ENCODE results near the gene SLFN14.
"Not testable (repeated sequence)": the region's sequence is repeated elsewhere in the genome, so short reads cannot be mapped to it uniquely, and the experiment has no call there.

Gene SLFN14

DNA sequence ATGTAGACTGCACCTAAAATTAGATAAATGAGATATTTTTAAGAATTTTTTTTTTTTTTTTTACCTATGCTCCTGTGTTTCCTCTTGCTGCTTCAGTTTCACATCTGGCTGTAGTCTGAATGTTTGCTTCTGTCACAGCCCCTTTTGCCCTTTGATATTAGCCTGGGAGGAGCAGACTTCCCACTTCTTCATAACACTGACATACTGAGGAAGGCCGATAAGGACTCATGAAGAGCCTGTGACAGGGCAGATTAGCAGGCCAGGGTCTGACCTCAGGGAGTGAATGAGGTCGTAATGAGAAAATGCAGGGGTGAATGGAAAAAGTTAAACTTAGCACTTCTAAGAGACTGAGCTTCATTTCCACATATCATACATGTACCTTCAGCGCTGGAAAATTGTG, at the start of gene SLFN14:
TSS of gene SLFN14 (minus strand) at position 117 of the 400 bp plus-strand sequence. CDS start 2,757 bp downstream, outside the sequence.
- DNase-seq (ENCODE audit: insufficient read length, low spot score) (no peak), FAIRE-seq (no peak)

DNA sequence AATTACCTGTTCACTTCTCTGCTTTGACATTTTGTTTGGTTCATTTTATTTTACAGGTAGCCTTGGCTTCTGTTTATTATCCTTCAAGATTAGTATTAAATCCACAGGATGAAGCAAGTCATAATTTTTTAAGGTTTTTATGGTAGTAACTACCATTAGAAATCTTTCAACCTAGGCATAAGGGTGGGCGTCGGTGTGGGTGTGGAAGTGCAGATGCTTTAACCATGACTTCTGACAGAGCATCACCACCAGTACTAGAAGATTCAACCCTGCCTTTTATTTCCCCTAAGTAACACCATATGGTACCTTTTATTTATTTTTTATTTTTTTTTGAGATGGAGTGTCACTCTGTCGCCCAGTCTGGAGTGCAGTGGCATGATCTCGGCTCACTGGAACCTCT, 49.2 kb upstream of the SLFN14 start:
- DNase-seq (ENCODE audit: insufficient read length, low spot score) (no peak), FAIRE-seq (no peak)

DNA sequence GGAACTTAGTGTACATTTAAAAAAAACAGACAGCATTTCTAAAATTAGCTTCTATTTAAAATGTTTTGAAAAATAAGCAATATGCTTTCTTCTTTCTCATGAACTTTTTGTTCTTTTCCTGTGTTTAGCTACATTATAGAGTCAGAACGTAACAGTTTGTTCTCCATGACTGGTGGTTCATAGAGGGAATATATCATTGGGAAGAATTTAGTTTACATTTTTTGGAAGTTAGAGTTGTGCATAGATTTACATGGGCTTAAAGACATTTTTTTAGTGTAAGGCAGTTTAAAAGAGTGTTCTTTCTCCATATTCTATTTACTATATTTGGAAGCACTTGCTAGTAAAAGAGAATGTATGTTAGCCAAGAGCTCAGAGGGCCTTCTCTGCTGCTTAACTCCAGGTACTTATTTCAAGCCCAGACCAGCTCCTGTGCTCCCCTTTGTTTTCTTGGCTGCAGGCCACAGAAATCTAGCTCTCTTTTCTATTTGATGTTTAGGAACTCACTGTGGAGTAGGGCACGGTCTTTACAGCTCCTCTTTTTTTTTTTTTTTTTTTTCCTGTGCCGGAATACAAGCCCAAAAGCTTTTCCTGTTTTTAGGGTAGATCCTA, 46.7 kb upstream of the SLFN14 start:
- DNase-seq (ENCODE audit: insufficient read length, low spot score): no peak
- FAIRE-seq: no peak

DNA sequence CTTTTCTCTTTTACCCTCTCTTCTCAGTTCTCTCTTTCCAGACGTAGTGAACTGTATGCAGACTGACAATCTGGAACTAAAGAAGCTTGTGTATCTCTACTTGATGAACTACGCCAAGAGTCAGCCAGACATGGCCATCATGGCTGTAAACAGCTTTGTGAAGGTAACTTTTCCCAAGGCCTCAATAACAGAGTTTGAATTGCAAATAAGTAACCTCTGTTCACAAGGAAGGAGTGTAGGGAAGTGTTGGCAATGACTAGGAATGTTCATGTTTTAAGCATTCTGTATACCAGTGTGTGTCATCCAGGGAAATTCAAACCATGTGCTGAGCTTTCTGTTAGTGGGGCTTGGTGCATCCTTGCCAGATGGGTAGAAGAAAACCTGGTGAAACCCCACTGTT, 45.1 kb upstream of the SLFN14 start:
- DNase-seq (ENCODE audit: insufficient read length, low spot score) (no peak), FAIRE-seq (peak; percentile 4)

DNA sequence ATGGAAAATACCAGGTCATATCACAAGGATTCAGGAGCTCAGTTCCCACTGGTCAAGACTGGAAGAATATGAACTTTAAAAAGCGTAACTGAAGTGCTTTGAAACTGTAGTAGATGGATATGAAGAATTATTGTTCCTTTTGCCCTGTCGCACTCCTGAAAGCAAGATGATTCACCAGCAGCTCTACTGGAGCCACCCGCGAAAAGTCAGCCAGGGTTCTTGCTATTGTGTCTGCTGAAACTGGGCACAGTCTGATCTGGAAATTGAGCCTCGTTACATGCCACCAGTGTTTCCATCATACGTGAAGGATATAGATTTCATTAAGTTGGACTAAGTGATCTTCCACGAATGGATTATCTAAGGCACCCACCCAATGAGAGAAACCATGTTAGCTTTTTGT, 43.1 kb upstream of the SLFN14 start:
- FAIRE-seq (no peak), DNase-seq (ENCODE audit: insufficient read length, low spot score) (no peak)

DNA sequence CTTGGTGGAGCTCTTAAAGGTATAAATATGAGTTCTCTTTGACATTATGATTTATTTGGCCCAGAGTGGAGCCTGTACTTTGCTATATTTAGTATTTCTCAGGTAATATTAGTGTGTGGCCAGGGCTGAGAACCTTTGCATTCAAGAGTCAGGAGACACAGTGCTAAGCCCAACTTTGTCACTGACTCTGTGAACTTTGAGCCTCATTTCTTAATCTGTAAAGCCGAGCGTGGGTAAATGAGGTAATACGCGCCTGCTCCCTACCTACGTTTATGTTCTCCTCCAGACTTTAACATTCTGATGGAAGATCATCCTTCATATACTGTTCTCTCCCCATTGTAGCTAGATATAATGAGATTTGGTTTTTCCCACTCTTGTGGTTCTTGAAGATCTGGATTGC, 37.0 kb upstream of the SLFN14 start:
- FAIRE-seq: no peak
- no peak for DNase-seq (ENCODE audit: insufficient read length, low spot score)

DNA sequence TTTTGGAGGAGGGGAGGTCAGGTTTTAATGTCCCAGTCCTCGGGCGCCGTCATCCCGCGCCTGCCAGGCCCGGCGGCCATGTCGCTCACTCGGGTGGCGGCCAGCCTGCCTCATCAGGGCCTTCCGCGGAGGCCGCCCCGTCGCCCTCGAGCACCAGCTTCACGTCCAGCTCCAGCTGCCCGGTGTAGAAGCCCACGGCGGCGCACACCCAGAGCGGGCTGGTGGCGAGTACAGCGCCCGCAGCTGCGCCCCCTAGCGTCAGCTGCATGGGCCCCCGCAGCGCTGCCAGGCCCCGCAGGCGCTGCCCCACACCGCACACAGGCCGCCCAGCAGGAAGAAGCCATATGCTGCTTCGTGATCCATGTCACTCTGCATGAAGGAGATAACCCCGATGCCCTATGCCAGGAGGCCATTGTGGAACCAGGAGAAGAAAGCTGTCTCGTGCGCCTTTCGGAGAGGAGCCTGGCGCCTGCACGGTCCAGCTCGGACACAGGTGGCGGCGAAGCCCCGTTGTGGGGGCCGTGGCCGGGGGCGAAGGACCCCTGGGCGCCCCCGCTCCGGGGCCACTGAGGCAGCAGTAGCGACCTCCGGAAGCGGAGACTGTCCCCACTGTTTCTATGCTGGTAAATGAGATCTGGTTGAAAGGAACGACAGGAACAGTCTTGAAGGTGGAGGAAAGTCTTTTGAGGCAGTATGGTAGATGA, 36.1 kb upstream of the SLFN14 start:
- DNase-seq (ENCODE audit: insufficient read length, low spot score) (no peak), FAIRE-seq (no peak)

DNA sequence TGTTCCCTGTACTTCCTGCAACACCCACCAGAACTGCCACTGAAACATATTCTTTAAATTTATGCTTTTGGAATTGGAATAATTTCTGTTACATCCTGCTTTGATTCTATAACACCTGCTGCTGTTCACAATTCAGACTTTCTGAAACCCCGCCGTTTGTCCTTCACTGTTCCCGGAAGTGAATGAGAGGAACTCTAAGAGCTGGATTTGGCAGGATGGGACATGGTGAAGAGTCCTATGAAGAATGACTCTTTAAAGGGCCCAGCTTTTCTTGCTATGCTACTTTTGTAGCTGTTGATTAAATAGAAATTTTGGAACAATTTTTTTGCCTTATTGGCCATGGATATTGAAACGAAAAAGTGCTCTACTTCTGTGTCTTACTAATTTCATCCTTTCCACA, 35.5 kb upstream of the SLFN14 start:
- no peak for DNase-seq (ENCODE audit: insufficient read length, low spot score)
- no peak for FAIRE-seq

DNA sequence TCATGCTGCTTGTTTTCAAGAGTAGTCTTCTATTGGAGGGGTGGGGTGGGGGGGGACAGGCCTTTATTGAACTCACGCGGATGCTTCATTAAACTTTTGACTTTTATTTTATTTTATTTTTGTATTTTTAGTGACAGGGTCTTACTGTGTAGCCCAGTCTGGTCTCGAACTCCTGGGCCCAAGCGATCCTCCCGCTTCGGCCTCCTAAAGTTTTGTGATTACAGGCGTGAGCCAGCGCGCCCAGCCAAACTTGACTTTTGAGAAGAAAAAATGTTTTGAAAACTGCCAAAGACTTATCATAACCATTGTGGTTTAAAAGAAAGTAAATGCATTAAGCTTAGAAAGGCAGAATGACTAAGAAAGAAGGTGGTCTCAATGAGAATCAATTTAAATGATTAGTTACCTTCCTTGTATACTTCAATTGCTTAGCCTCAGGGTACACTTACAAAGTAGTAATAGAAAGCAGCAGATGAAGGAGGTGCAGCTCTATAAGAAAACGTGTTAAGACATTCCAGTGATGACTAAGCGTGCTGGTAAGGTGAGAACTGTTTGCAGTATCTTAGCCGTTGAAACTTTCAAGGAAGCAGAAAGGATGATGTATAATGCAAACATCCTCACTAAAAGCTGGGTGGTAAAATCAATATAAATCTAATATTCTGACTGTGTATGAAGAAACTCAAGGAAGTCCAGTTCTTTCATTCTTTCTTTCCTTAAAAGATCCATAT, 27.7 kb upstream of the SLFN14 start:
- FAIRE-seq: peak; percentile 55
- no peak for DNase-seq (ENCODE audit: insufficient read length, low spot score)

DNA sequence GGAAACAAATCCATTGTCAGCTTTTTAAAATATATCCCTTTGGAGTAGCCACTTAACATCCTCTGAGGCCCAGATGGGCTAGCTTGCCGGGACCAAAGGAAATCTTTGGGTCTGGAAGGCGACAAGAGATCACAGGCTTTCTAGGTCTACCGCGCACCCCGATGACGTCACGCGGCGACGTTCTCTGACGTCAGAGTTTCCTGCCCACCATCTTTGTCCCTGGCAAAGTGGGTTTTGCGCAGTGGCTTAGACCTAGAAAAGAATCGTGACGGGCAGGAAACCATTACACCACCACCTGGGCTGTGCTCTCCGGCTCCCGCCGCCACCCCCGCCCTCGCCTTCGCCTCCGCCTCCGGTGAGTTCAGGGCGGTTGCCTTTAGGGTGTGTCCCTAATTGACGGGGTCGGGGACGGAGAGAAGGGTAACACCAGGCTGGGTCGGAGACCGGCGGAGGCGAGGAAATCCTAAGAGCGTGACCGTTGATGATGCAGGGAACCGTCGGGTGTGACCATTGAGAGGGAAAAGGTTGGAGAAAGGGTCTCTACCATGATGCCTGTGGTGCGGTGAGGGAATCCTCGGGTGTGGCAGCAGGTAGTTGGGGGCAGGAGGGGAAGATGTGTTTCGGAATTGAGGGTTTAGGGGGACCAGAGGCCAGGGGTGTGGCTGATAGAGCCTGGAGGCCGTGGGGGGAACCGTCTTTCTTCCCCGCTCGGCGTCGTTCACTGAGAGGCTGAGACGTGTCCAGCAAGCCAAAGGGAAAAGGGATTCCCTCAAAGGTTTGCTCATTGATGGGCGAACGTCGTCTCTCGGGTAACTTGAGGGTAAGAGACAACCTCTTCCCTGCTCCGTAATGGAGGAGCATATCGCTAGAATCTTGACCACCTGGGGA, 26.7 kb upstream of the SLFN14 start, which contains the start of gene AP2B1:
TSS of gene AP2B1 (plus strand) at position 249 of the 888 bp plus-strand sequence. CDS start 6,709 bp downstream, outside the sequence.
- peak; percentile 99 for FAIRE-seq
- peak; percentile 79 for DNase-seq (ENCODE audit: insufficient read length, low spot score)

DNA sequence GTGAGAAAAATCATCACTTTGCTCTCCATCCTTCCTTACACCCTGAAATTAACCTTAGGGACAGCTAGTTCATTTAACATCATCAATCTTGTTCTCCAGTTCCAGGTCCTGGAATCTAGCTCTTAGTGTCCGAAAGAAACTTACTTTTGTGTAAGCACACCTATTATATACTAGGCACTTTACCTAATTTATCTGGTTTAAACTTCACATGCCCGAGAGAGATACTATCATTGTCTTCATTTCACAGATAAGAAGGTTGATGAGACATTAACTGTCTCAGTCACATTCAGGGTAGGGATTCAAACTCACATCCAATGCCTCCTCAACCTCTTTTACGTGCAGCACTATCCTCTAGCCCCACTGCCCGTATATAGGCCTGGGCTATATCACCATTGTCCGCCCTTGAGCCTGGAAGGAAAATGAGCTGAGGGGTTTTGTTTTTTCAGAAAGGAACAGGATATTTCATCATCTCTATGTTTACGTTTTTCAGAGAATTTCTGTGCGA, 26.0 kb upstream of the SLFN14 start:
- FAIRE-seq (peak; percentile 60), DNase-seq (ENCODE audit: insufficient read length, low spot score) (no peak)

DNA sequence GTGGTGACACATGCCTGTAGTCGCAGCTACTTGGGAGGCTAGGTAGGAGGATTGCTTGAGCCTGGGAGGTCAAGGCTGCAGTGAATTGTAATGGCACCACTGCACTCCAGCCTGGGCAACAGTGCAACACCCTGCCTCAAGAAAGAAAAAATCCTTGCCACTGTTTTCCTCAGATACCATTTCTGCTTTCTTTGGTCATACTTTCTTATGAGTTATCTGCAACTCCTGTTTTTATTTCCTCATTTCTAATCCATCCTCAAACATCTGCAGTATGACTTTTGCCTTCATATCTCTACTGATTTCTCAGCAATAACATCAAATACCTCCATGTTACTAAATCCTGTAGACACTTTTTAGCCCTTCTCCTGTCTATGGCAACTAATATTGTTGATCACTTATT, 23.4 kb upstream of the SLFN14 start:
- FAIRE-seq (no peak), DNase-seq (ENCODE audit: insufficient read length, low spot score) (no peak)

DNA sequence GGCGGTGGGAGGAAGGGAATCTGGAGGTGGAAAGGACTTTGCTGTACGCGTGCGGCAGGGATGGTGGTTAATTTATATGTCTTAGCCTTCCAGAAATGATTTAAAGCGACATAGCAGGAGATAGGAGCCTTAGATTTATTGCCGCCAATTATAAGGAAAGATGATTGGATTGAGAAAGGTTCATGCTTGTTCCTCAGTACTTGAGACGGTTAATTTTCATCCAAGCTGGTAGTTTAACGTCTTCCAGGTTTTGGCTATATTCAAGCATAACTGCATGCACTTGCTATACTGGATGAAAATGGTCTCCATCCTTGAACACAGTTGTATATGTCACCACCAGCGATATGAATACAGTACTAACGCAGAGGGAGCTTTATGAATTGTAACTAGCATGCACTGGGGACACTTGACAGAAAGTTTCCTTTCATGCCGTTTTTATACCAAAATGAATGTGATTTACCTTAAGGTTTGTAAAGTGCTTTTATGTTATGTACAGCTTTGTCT, 18.4 kb upstream of the SLFN14 start:
- FAIRE-seq: peak; percentile 73

DNA sequence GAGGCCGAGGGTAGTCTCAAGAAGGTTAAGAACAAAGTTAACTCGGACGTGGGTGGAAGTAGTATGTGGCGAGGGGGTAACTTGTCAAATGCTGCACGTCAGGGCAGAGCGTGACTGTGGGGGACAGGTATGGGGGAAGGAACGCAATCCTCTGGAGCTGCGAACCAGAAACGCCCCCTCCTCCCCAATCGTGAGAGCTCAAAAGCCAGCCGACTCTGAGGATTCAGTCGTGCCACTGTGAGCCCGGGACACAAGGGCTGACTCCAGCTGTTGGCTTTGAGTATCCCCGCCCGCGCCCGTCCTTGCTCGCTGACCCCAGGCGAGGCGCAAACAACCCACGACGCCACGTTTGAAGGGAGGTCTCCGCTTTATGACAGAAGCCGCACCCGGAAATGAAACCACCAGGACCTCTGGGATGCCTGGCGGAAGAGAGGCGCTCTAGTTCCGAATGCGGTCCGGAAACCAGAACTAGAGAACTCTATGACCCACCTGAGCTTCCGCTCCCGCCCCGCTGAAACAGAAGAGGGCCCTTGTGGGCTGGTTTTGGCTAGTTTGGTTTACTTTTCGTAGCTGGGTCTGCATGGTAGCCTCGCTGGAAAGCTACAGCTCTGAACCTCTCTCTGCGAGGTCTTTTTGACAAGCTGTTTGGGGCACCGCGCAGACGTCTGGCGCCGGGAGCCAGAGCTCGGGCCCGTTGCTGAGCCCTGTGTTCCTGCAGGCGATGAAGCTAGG, 17.7 kb upstream of the SLFN14 start, which contains the start of gene PEX12:
TSS of gene PEX12 (minus strand) at position 375 of the 732 bp plus-strand sequence. CDS start 550 bp downstream, outside the sequence.
- DNase-seq (ENCODE audit: insufficient read length, low spot score) (peak; percentile 62), FAIRE-seq (peak; percentile 99)

More for the DNA sequence above, 18.4 kb upstream of the SLFN14 start:
- DNase-seq (ENCODE audit: insufficient read length, low spot score): no peak

DNA sequence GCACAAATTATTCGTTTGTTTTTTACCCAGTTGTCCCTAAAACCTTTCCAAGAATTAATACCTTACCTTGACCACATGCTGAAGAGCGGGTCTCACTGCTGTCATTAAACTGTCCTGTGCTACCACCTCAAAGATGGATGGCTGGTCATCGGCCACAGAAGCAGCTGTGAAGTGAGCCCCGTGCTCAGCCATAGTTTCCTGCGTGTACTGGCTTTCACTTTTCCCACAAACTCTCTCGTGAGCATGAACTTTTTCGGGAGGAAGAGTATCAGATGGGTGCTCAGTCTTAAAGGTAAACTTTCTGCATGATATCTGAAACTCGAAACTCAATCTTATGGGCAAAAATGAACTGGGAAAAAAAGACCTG, 17.2 kb upstream of the SLFN14 start:
- no peak for DNase-seq (ENCODE audit: insufficient read length, low spot score)
- FAIRE-seq: no peak

DNA sequence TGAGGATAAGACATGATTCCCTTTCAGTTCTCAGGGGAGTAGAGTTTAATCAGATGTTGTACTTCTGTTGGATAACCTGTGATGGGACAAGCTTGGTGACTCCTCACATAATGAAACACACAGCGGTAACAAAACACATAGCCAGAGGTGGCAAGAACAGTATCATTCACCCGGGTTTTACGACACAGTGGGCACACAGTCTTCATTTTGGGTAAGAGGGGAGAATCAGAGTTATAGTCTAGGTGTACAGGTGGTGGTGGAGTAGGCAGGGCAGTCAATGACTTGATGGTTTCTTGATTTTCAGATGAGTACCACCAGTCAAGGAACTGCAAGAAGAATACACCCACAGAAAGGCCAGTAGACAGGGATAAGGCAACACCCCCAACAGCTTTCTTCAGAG, 15.1 kb upstream of the SLFN14 start:
- FAIRE-seq: no peak
- no peak for DNase-seq (ENCODE audit: insufficient read length, low spot score)

DNA sequence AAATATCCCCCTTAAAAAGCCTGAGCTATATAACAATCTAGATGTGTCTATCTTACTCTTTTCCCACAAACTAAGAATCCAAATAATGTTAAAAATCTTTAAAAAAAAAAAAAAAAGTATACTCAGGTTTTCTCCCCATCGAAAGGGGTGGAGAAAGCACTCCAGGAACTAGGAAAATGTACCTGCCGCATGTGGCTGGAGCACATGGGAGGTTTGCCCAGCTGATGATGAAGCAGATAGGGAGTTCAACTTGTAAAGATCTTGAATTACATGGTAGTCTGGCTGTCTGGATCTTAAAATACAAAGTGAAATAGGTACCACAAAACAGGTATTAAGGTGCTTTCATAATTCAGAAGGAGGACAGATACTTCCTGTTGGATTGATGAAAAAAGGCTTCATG, 8.8 kb upstream of the SLFN14 start:
- FAIRE-seq (no peak), DNase-seq (ENCODE audit: insufficient read length, low spot score) (no peak)

DNA sequence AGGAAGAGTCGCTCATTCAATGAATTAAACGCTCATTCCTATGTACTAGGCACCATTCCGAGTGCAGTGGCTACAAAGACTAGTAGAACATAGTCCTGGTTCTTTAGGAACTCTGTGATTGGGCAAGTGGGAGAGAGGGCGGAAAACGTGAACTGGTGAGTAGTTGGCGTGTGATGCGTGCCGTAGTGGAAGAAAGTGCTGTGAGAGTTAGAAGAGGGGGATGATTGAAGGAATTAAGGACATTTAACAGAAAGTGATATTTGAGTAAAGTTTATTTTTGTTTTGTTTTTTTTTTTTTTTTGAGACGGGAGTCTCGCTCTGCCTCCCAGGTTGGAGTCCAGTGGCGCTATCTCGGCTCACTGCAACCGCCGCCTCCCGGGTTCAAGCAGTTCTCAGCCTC, 7.9 kb upstream of the SLFN14 start:
- no peak for DNase-seq (ENCODE audit: insufficient read length, low spot score)
- peak; percentile 49 for FAIRE-seq

DNA sequence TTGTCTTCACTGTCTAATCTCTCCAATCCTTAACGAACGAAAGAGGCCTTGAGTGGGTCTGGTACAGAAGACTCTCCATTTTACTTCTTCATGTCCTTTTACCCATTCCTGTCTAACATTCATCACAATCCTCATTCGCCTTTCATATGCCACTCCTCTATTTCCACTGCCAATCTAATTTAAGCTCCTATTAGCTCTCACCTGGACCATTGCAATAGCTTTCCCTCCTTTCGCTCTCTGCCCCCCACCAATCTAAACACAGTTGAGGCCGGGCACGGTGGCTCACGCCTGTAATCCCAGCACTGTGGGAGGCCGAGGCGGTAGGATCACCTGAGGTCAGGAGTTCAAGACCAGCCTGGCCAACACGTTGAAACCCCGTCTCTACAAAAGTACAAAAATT, 6.3 kb upstream of the SLFN14 start:
- DNase-seq (ENCODE audit: insufficient read length, low spot score) (no peak), FAIRE-seq (peak; percentile 63)

DNA sequence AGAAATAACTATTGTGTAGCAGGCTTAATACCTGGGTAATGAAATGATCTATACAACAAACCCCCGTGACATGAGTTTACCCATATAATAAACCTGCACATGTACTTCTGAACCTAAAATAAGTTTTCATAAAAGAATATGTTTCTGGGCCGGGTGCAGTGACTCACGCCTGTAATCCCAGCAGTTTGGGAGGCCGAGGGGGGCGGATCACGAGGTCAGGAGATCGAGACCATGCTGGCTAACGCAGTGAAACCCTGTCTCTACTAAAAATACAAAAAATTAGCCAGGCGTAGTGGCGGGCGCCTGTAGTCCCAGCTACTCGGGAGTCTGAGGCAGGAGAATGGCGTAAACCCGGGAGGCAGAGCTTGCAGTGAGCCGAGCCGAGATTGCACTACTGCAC, 2.6 kb upstream of the SLFN14 start:
- not testable (repeated sequence) for DNase-seq (ENCODE audit: insufficient read length, low spot score); FAIRE-seq
